CD1c-positive myeloid dendritic cell (primary cell): ENCODE results near the gene PHIP.

Experiments
- DNase-seq: peaks from one replicate; pipeline ENCODE4 v3.0.0-alpha.2; 2016; ENCODE audit errors: extremely low spot score

PHIP gene

DNA sequence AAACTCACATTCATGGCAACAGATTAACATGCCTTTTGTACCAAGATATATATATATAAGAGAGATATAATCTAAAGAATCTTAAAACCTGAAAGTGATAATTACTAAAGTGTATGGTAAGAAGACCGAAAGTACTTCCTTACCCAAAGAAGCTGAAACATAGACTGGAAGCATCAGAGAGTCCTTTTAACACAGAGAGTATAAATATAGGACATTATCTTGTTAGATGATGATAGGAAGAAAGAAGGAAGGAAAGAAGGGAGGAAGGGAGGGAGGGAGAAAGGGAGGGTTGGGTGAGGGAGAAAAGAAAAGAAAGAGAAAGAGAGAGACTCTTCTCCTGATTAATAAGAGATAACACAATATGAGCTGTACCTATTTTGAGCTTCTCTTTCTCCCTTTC lies 68.2 kb downstream of the PHIP start:
- no peak for DNase-seq

DNA sequence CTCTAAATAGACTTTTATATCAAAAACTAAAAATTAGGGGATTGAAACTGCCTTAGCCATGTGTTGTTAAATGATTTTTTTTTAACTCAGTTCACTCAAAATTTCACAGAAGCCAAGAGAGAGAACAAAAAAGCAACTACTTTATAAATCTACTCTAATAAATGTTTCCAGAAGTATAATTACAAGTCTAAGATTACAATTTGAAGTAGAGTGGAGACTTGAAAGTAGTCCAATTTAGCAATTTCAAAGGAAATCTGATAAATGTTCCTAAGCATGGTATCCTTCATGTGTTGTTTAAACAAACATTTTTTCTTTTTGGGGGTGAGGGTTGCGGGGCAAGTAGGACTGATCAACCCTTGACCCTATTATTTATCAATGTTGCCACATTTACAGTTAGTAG lies 72.6 kb downstream of the PHIP start:
- DNase-seq, result no peak

DNA sequence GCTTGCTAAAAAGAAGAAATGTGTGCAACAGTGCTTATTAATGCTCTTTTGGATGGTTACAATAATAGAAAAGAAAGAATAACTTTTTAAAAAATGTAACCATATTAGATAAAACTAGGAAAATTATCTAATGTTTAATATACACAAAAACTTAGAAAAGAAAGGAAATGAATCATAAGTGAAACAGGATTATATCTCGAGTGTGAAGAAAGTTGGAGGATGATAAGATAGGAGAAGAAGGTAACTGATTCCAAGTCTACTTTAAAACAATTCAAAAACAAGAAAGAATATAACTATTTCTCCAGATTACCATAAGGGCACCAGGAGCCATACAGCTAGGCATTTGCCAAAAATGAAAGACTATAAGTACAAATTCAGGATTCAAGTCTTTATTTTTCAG lies 73.0 kb downstream of the PHIP start:
- DNase-seq, result no peak

DNA sequence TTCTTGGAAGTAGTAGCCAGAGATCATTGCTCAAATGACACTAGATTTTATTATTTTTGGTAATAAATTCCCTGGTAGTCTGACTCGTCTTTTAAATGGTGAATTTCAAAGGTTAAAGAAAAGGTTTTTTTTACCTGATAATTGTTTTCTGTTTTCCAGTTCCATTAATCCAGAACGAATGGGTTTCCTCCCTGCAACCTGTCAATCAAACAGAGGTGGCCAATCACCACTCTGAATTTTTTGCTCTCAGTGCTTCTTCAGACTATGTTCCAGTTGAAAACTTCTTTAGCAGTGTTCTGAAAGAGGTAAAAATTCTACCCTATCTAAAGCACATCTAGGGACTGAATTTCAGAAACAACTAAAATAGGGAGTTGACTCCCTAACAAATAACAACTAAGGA lies 73.8 kb downstream of the PHIP start:
- DNase-seq, result no peak

GRCh38 chr6:79001415-79001814 lies 76.6 kb downstream of the PHIP start:
- no peak for DNase-seq

GRCh38 chr6:78999737-79000136 lies 78.3 kb downstream of the PHIP start:
- no peak for DNase-seq

- no peak for DNase-seq
Observed at GRCh38 chr6:78995946-78996345, 82.1 kb downstream of the PHIP start.

DNA sequence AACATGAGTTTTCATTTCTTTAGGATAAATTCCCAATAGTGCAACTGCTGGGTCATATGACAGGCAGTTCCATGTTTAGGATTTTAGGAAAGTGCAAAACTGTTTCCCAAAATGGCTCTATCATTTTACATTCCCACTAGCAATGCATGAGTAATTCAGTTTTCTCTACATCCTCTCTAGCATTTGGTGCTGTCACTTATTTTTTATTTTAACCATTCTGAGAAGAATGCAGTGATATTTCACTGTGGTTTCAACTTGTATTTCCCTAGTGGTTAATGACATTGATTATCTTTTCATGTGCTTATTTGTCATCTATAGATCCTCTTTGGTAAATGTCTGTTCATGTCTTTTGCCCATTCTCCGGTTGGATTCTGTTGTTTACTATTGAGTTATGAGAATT lies 82.7 kb downstream of the PHIP start:
- DNase-seq, result no peak

DNA sequence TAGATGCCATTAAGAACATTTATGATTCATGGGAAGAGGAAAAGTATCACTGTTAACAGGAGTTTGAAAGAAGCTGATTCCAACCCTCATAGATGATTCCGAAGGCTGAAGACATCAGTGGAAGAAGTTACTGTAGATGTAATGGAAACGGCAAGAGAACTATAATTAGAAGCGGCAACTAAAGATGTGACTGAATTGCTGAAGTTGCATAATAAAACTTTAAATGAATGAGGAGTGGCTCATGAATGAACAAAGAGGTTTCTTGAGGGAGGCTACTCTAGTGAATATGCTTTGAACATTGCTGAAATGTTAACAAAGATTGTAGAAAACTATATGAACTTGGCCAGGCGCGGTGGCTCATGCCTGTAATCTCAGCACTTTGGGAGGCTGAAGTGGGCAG lies 84.1 kb downstream of the PHIP start:
- DNase-seq, result no peak

- no peak for DNase-seq
Observed at GRCh38 chr6:78989191-78989590, 88.9 kb downstream of the PHIP start.

- no peak for DNase-seq
Observed at GRCh38 chr6:78986161-78986560, 91.9 kb downstream of the PHIP start.

DNA sequence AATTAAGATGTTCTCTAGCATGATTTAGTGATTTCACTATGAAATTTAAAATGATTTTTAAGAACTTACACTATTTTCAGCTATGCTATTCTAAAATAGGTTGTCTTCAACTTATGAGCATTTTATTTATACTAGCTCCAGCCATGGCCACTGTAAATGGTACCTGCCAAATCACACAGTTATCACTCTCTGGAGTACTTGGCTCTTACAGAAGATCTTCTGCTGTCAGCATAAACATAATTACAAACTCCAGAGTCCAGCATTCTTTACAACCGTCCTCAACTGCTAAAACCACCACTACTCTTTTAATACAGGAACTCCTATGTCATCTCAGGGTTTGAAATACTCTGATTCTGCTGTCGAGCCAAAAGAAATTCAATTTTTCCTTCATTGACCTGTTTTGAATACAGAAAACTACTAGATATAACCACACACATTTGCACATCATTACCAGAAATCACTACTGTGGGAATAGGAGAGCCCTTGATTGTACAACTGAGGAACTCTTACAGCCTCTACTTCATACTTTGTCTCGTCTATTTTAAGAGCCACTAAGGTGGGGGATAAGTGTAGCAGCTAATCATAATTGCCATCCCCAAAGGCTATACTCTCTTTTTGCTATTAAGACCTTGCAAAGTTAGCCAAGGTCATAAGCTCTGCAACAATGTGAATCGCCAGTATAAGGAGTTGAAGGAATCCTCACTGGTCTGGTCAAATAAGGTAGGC lies 93.7 kb downstream of the PHIP start:
- no peak for DNase-seq

- no peak for DNase-seq
Observed at GRCh38 chr6:78967191-78967590, 110.9 kb downstream of the PHIP start.

DNA sequence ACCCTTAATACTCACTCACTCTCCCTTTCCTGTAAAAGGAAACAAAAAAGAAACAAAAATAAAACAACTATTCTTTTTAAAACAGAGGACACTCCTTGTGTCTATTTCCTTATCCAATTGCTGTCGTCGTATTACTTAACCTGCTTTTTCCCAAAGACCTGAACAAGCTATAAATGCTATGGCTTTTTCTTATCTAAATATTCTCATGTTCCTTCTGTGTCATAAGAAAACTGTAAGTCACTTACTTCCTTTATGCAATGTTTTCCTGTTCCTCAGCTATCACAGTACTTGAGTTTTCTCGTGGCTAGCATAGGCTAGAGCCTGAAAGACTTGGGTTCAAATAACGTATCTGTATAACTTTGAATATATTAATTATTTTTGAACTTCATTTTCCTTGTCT lies 111.5 kb downstream of the PHIP start:
- no peak for DNase-seq

DNA sequence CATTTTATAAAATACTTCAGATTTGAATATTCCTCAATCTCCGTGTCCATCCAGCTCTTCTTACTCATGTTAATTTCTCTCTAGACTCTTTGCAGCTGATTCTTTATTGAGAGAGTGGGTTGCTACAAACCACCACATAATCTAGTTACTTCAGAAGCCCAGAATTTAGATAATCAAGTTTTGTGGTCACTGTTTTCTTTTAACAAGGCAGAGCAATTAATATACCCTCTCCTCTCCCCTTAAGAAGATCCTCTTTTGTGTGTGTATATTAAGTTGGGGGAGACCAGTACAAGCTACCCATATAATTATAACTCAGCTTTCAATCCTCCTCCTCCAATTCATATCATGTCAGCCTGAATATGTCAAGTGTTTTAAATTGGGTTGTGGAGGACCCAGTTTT lies 115.6 kb downstream of the PHIP start:
- no peak for DNase-seq

GRCh38 chr6:78954740-78955139 lies 123.3 kb downstream of the PHIP start:
- DNase-seq, result no peak

DNA sequence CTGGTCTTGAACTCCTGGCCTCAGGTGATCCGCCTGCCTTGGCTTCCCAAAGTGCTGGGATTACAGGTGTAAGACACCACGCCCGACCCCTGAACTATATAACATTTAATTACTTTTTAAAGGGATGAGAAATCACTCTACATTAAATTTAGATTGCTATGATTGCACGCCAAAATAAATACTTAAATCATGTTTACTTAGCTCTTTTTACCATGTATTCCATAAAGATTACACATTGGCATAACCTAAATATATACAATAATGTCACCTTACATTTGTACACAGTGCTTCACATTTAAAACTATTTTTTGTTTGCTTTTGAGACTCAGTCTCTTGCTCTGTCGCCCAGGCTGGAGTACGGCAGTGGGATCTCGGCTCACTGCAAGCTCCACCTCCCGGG lies 124.3 kb downstream of the PHIP start:
- no peak for DNase-seq

DNA sequence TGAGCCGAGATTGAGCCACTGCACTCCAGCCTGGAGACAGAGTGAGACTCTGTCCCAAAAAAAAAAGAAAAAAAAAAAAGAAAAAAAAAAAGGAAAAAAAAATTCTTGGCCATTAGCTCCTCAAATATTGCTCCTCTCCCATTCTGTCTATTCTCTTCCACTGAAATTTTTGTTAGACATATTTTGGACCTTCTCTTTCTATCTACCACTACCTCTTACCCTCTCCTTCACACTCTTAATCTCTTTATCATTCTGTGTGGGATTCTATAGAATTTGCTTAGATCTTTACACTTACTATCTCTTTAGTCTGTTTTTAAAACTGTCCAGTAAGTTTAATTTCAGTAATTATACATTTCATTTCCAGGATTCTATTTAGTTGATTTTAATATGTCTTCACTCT lies 125.7 kb downstream of the PHIP start:
- no peak for DNase-seq

GRCh38 chr6:78948785-78949184 lies 129.3 kb downstream of the PHIP start:
- no peak for DNase-seq

- no peak for DNase-seq
Observed at GRCh38 chr6:78947962-78948361, 130.1 kb downstream of the PHIP start.

- no peak for DNase-seq
Observed at GRCh38 chr6:78947529-78947928, 130.5 kb downstream of the PHIP start.

GRCh38 chr6:78942446-78942845 lies 135.6 kb downstream of the PHIP start:
- no peak for DNase-seq

DNA sequence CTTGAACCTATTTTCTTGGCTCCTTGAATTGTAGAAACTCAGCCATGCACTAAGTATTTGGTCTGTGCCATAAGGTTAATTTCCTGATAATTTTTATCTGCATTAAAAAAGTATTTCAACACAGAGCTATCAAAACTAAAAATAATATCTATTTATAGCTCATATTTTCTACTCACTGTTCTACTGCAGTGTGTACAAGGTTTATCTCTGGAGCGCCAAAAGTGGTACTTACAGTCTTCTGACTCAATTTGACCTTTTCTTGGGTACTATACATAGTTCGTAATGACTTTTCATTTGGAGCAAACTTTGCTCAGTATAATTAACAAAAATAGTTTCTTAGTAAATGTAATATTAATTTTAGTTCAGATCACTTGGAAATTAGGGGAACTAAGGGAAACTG lies 141.5 kb downstream of the PHIP start:
- no peak for DNase-seq

- no peak for DNase-seq
Observed at GRCh38 chr6:78935553-78935952, 142.5 kb downstream of the PHIP start.
